ENCODE measurements around the gene ZNF19.

- TF ChIP-seq RXRA (IDR thresholded peaks at IDR 0.05), result no peak
- TF ChIP-seq RAD21 (IDR thresholded peaks at IDR 0.05), result no peak
- TF ChIP-seq CTCF (IDR thresholded peaks at IDR 0.05; ENCODE audit: low read depth, low read length, missing input control), result no peak
- TF ChIP-seq SP1 (IDR thresholded peaks at IDR 0.05), result no peak
- TF ChIP-seq REST (IDR thresholded peaks at IDR 0.05), result no peak
- TF ChIP-seq ATF3 (IDR thresholded peaks at IDR 0.05), result no peak
- TF ChIP-seq GABPA (IDR thresholded peaks at IDR 0.05 in 1 of 2, conservative IDR thresholded peaks at IDR 0.05 in 1 of 2), result no peak
- TF ChIP-seq JUND (IDR thresholded peaks at IDR 0.05), result no peak
- TF ChIP-seq HNF4A (conservative IDR thresholded peaks at IDR 0.05), result no peak
- TF ChIP-seq TAF1 (conservative IDR thresholded peaks at IDR 0.05), result no peak
- no peak for TF ChIP-seq EGR1 (IDR thresholded peaks at IDR 0.05; ENCODE audit: low read depth in 2 of 2)
These were observed 11.8 kb upstream of the ZNF19 start for GRCh38 chr16:71500964-71501363.

Data from liver (tissue), 3 donors.